ENCODE measurements around the gene VEZF1.
"Not testable (repeated sequence)": the region's sequence is repeated elsewhere in the genome, so short reads cannot be mapped to it uniquely, and the experiment has no call there.

VEZF1 gene

GRCh38 chr17:57974053-57974824 is 13.8 kb downstream of the VEZF1 start:
- not testable (repeated sequence) for DNase-seq

DNA sequence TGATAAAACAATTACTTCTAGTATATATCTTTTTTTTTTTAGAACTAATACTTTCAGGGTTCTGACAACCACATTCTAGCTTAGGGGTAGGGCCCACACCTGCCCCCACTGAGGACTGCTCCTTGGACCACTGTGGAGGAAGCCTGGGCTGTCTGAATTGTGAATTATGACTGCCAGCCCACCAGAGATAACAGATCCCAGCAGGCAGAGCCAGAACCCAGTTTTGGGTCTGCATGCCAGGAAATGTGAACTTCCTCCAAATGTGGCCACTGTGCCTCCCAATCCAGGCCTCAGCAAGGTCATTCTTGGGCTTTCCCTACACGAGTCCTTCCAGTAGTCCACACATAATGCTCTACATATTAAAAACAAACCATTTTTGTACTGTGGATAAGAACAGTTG is 15.9 kb downstream of the VEZF1 start:
- no peak for DNase-seq

GRCh38 chr17:57971572-57971971 is 16.5 kb downstream of the VEZF1 start:
- DNase-seq = no peak

DNA sequence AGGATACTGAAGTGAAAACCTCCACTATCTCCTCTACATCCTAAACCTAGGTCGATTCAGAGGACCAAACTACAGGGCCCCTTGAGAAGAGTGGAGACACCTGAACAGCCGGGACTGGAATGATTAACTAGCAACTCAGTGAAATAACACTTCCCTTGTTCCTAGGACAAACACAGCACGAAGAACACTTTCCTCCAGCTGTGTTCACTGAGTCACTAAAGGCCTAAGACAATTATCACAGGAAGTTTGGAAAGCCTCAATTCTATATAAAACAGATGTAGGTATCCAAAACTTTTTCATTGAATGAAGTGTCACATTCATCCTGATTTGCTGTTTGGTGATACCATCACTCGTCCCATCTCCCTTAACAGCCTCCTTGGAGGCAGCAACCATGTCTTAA is 17.3 kb downstream of the VEZF1 start:
- no peak for DNase-seq

DNA sequence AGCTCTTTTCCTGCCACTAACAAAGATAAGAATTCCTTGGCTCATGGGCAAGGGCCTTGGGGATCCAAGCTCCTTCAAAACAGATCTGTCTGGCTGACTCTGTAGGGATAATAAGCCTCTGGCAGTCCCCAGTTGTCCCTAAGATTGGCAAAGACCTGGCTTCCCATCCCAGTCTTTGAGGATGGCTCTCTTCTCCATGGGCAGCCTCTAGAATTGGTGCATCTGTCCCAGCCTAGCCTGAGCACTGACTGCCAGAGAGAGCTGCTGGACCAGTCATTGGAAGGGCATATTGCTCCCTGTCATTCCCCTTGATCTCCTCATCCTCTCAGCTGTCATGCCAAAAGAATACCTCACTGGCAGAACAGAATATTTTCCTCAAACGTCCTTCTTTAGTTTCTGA is 19.6 kb downstream of the VEZF1 start:
- DNase-seq = no peak

GRCh38 chr17:57966875-57967274 is 21.2 kb downstream of the VEZF1 start:
- DNase-seq = no peak

DNA sequence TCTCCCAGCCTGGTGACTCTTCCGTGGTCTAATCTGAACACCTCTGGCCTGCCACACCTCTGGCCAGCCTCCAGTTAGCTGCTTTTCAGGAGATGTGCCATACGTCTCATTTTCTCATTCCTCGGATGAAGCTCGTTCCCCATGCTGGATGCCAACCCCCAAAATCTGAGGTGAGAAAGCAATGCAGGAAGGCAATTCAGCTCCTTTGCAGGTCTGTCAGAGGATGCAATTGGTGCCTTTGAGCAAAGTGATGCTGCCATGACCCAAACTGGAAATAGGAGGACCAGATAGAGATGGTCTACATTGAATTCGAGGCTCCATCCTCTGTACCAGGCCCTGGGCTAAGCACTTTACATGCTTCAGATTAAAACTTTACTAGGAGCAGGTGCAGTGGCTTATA is 21.8 kb downstream of the VEZF1 start:
- DNase-seq = no peak

DNA sequence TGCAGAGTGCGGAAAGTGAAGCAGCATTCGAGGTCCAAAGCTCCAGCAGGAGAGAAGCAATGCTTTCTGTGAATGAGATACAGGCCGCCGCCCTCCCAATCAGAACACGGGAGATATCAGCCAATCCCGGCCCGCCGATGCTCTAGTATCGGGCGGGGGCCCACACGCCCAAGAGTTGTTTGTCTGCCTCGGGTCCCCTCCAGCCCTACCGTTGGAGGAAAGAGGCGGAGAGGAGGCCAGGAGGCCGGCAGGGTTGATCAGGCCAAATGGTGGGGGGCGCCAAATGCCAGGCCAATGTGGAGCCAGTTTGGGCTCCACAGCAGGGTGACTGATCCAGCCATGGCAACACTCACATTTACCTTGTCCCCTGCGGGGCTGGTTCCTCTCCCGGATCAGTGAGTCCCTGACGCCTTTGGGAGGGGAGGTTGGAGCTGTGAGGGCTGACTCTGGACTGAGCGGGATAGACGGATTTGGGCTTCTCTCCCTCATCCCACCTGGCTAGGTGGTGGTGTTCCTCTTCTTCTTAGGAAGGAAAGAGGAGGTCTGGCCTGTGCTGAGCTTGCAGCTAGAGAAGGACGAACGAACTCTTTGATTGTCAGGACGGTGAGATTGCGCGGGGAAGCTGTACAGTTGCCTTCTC is 22.4 kb downstream of the VEZF1 start:
- DNase-seq = no peak

DNA sequence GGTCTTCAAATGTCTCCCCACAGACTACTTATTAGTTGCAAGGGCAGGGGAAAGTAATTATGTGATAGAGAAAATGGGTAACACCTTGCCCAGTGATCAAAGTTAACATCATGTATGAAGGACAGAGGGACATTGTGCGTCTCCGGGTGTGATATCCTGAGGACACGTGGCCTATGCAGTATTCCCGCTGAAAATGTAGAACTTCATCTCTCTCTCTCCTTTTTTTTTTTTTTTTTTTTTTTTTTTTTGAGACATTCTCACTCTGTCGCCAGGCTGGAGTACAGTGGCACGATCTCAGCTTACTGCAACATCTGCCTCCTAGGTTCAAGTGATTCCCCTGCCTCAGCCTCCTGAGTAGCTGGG is 24.9 kb downstream of the VEZF1 start:
- no peak for DNase-seq

- DNase-seq = no peak
These were observed 25.5 kb downstream of the VEZF1 start for GRCh38 chr17:57962279-57963148.

DNA sequence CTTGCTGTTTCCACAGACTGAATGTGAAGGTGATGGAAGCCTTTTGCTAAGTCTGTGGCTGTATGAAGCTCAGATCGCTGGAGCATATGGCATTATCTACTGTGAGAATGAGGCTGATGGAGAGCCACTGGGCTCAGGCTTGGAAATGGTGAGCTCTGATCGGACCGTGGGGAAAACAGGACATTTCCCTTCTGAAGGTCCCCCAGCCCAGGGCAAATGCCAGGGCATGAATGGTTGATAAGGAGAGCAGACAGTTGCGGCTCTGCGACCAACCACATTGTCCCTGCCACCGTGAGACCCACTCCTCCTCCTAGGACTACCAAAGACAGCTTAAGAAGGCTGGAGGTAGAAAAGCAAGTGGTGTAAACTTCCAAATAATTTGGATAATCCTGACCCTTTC is 28.1 kb downstream of the VEZF1 start:
- no peak for DNase-seq

DNA sequence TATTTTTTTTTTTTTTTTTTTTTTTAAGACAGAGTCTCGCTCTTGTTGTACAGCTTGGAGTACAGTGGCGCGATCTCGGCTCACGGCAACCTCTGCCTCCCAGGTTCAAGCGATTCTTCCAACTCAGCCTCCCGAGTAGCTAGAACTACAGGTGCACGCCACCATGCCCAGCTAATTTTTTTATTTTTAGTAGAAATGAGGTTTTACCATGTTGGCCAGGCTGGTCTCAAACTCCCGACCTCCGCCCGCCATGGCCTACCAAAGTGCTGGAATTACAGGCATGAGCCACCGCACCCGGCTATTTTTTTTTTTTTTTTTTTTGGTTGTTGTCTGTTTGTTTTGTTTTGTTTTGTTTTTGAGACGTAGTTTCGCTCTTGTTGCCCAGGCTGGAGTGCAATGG is 29.7 kb downstream of the VEZF1 start:
- not testable (repeated sequence) for DNase-seq

DNA sequence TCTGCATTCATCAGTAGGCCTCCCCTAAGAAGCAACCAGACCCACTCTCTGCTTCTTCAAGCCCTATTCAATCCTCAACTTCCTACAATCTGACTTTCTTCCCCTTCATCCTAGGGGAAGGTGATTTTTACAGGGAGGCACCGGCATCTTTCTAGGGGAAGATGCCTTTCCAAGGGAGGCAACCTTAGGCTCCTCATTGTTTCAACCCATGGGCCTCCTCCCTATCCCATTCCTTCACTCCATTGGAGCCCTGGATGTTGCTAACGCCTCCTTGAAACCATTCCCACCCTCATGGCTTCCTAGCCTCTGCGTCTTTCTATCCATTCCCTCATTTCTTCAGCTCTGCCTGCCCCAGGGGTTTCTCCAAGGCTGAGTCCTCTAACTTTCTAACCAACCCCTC is 30.2 kb downstream of the VEZF1 start:
- no peak for DNase-seq

DNA sequence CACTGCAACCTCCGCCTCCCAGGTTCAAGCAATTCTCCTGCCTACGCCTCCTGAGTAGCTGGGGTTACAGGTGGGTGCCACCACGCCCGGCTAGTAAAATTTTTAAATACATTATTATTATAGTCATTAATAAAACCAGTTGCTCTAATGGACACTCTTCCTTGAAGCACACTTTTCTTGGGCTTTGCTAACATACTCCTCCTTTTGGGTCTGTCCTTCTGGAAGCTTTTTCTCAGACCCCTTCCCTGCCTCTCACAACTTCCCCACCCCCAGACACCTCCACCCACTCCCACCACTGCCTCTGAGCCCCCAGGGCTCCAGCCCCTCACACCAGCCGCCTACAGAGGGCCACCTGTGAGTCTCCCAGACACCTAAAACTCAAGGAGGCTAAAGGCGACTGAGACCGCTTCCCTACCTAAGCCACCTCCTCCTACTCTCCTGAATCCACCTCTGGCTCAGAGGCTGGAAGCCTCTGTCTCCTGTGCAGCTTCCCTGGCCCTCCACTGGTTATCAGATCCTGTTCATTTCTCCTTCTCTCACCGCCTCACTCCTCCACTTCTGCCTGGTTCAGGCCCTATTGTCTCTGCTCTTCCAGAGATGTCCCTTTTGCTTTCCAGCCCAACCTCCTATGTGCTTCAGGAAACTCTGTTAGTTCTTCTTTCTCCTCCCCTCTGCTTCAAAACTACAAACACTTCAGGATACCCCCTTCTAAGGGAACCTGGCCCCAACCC is 30.8 kb downstream of the VEZF1 start:
- no peak for DNase-seq

- DNase-seq = peak in 3 of 5 experiments; percentile 9 to 71 (median 71)
These were observed 31.5 kb downstream of the VEZF1 start for GRCh38 chr17:57956291-57957119.

GRCh38 chr17:57955183-57955931 is 32.7 kb downstream of the VEZF1 start, which contains the start of gene CUEDC1:
TSS of gene CUEDC1 (minus strand) at chr17:57955412. CDS start at chr17:57885564, 69,848 bp downstream.
- DNase-seq = peak; percentile 27 to 60 (median 53)

GRCh38 chr17:57954397-57955182 is 33.5 kb downstream of the VEZF1 start:
- DNase-seq = no peak

DNA sequence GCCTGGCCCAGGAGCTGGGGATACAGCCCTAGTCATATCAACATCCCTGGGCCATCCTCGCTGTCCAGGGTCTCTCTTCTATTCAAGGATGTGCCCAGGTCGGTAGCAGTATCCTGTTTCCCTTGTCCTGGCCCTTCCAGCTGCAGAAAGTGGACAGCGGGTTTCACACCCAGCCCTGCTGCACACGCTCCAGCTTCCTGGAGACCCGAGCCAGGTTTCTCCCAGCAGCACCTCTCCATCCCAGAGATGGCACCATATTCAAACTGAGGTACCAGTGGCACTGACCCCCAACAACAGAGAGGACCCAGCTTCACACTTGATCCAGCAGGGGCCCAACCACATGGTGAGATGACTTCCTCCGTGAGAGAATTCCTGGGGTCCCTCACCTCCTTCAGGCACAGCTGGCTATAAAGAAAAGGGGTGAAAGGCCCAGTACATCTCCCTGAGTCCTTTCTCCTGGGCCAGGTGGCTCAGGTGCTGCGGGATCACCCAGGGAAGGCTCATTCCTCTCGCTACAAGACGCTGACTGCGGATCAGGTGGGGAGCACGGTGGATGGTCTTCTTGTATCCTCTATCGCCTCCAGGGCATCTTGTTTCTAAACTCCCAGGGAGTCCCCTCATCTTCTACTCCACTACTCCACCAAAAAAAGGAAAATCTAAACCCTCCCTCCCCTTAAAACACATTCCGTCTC is 34.2 kb downstream of the VEZF1 start:
- no peak for DNase-seq

DNA sequence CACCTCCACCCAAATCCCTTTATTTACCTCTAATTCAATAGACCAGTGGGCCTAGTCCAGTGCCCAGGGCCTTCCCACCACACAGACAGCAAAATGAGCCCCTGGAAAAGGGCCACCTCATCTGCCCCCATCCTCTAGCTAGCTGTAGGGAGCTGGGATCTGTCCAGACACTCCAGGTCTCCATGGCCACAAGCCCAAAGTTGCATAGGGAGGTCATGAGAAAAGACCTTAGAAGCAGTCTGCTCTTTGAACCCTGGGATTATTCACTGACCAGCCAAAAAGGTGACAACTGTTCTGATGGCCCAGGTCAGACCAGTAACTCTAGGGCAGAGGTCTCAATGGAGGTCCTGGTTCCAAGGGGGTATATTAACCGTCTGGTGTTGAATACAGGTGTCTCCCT is 34.8 kb downstream of the VEZF1 start:
- DNase-seq = no peak

- no peak for DNase-seq
These were observed 38.4 kb downstream of the VEZF1 start for GRCh38 chr17:57949649-57950048.
